Pericardium fibroblast (primary cell): ENCODE data around the gene FSTL1. TPM values are rescaled to one million over a fixed set of nuclear protein-coding genes. Genes with fewer than 3 reads are reported as not detected.

Source experiments
- total RNA-seq: library from RNA; depleted of rRNA; stranded (reverse); fragments of >200 nt; gene quantifications from 2 replicates; pipeline ENCODE4 v1.2.3, GENCODE V29; 2015

The FSTL1 gene
- 1,426 and 1,923 TPM in 2 replicates for total RNA-seq

DNA sequence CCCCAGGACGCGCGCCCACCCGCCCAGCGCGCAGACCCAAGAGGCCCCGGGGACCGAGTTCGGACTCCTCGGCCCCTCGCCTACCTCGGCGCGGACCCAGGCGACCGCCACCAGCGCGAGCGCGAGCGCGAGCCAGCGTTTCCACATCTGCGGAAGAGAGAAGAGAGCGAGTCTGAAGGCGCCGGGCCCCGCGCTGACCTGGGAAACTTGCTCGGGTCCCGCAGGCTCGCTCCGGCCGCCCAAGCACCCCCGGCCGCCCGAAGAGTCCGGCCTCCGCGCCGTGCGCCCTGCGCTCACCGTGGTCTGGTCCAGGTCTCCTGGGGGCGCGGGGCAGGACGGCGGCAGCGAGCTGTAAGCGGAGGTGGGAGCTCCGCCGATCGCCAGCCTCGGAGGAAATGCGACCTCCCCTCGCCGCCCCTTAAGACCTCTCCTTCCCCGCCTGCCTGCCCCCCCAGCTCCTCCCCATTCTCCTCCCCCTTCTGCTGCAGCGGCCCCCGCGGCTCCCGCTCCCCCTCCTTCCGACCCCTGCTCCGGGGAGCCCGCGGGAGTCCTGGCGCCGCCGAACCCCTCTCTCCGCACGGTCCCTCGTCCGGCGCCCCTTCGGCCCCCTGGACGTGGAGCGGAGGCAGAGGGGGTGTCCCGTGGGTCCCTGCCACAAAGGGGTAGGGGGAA is at the start of gene FSTL1:
Gene FSTL1 (minus strand): TSS at position 393 of the 672 bp plus-strand sequence. CDS start 246 bp downstream, at position 147.

DNA sequence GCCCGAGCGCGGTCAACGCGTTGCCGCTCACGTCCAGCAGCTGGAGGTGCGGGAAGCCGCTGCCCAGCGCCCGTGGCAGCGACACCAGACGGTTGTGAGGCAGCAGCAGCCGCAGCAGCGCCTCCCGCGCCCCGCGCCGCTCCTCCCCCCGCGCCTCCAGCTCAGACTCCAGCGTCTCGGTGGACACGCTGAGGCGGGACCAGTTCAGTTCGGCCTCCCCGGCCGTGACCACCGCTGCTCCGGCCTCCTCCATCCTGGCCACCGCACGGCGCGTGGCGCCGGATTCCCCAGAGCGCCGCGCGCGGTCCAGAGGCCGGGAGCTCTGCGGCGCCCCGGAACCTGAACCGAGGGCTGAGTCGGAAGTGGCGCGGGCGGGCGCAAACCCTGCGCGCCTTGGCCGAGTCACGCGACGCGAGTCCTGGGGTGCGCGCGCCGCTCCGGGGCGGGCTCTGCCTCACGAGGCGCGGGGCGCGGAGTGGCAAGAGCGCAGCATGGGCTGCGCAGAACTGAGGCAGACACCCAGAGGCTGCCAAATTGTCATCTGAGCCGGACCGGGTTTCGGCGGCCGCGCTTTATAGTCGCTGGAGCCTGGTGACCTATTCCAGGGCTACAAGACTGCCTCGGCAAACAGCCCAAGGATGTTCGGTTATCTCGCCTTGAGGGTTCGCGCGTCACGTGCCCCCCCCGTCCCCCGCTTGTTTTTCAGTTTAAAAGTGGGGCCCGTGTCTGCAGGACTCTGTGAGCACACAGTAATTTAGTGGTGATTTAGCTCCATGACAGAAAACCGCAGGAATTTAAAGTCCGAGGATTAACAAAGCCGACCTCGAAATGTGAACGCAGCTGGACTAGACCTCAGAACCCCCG is 101.6 kb downstream of the FSTL1 start, which contains the start of gene LRRC58:
Gene LRRC58 (minus strand): TSS at position 364 of the 864 bp plus-strand sequence. CDS start 111 bp downstream, at position 253.

Other genes with a start within 250 kb of the FSTL1 start
- gene GPR156, start 165.8 kb downstream of the FSTL1 start, total RNA-seq, result 0.23 and 2.6 TPM in 2 replicates
- gene LRRC58, start 101.6 kb downstream of the FSTL1 start, total RNA-seq, result 21.7 and 31.9 TPM in 2 replicates
- gene NDUFB4, start 145.3 kb upstream of the FSTL1 start, total RNA-seq, result 97.4 and 126 TPM in 2 replicates
- 3.3 TPM in 1 of 2 replicates, not detected in the other for gene HGD, start 231.2 kb upstream of the FSTL1 start, total RNA-seq